ENCODE data around the gene CLIP2. TPM values are rescaled to one million over a fixed set of nuclear protein-coding genes. Genes with fewer than 3 reads are reported as not detected.
"Not testable (repeated sequence)": the region's sequence is repeated elsewhere in the genome, so short reads cannot be mapped to it uniquely, and the experiment has no call there.

CLIP2 gene
- total RNA-seq, 2 experiments from 2014 or later: 3.6 to 6.3 TPM

DNA sequence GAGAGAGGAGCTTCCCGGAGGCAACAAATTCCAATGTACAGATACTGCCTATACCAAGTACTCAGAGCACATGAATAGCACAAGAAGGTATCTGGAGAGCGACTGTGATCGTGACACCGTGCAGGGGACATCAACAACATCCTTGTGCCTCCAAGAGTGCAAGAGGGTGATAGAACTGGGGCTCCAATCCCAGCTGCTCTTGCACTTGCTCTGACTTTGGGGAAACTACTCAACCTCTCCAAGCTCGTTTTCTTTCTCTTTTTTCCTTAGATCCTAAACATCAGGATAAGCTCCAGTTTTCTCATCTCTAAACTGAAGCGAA, 47.1 kb upstream of the CLIP2 start:
- ChIA-PET CTCF (ENCODE audit: unreplicated experiment) (interaction anchor here (0.8 kb wide), 1 partner anchor 11 kb away, joined by 3 read pairs; no protein-coding TSS in a partner anchor), POLR2A (interaction anchor here (0.9 to 1.1 kb wide), 4 partner anchors 11 to 24 kb away, joined by 4 to 5 read pairs (median 4); no protein-coding TSS in a partner anchor)
- Histone ChIP-seq H4K20me1 (ENCODE audit: insufficient read depth, low read length) (no peaks in the 10 kb centered on the region), H3K9me2 (ENCODE audit: insufficient read depth, low read length) (no peaks in the 10 kb centered on the region), H3K79me2 (ENCODE audit: insufficient read depth, low read depth, low read length) (peaks cover 3% of the 10 kb centered on the region; the same call in 1 of the 2 replicates), H3K4me3 (ENCODE audit: low read depth, low read length, poor library complexity, severe bottlenecking) (no peak overlapping the region), H3K36me3 (ENCODE audit: insufficient read depth, low read length) (peaks cover 94% of the 10 kb centered on the region), H3K4me1 (ENCODE audit: insufficient read depth, low read length, poor library complexity, severe bottlenecking) (peaks cover 25% of the 10 kb centered on the region), H3K4me2 (ENCODE audit: low read length) (peak overlapping the region; percentile 51), H3K27ac (ENCODE audit: low read depth, low read length, poor library complexity, severe bottlenecking) (peak overlapping the region; percentile 29), H3K9me3 (ENCODE audit: low read length) (no peaks in the 10 kb centered on the region), H2AFZ (ENCODE audit: low read length) (no peak overlapping the region)
- intact Hi-C loops (cut with micrococcal nuclease; ENCODE audit: unreplicated experiment): no loop called here
- BruUV-seq (replicated peaks): no TSS peak
- TF ChIP-seq, protein P1, sequence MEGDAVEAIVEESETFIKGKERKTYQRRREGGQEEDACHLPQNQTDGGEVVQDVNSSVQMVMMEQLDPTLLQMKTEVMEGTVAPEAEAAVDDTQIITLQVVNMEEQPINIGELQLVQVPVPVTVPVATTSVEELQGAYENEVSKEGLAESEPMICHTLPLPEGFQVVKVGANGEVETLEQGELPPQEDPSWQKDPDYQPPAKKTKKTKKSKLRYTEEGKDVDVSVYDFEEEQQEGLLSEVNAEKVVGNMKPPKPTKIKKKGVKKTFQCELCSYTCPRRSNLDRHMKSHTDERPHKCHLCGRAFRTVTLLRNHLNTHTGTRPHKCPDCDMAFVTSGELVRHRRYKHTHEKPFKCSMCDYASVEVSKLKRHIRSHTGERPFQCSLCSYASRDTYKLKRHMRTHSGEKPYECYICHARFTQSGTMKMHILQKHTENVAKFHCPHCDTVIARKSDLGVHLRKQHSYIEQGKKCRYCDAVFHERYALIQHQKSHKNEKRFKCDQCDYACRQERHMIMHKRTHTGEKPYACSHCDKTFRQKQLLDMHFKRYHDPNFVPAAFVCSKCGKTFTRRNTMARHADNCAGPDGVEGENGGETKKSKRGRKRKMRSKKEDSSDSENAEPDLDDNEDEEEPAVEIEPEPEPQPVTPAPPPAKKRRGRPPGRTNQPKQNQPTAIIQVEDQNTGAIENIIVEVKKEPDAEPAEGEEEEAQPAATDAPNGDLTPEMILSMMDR (conservative IDR thresholded peaks at IDR 0.05; ENCODE audit: low read length): no peak
- no peak for TF ChIP-seq EZH2phosphoT487 (IDR thresholded peaks at IDR 0.05; ENCODE audit: borderline replicate concordance, low read depth, low read length)
- no peak for DNase-seq (ENCODE audit: low spot score)

DNA sequence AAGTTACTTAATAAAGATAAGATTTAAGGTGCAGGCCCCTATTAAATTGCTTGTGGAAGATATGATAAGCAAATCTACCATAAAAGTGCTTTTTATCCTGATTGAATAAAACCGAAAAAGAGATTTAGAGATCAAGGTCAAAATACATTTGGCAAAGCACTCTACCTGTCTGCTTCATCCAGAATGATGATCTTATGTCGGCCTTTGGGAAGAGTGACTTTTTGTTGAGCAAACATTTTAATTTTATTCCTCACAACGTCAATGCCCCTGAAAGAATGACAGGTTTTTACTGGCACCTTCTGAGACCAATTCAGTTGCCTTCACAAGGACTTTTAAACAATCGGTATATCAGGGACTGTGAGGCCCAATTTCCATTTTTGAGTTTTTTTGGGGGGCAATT, 42.7 kb upstream of the CLIP2 start:
- intact Hi-C loops (cut with micrococcal nuclease; ENCODE audit: unreplicated experiment): no loop called here
- ChIA-PET CTCF (ENCODE audit: unreplicated experiment) (no interaction called here), POLR2A (no interaction called here)
- H3K36me3 ChIP-seq (ENCODE audit: insufficient read depth, low read length): peaks cover 94% of the 10 kb centered on the region
- TF ChIP-seq EZH2phosphoT487 (IDR thresholded peaks at IDR 0.05; ENCODE audit: borderline replicate concordance, low read depth, low read length): no peak
- TF ChIP-seq, protein P1 (conservative IDR thresholded peaks at IDR 0.05; ENCODE audit: low read length): no peak
- H3K4me3 ChIP-seq (ENCODE audit: low read depth, low read length, poor library complexity, severe bottlenecking): no peak overlapping the region
- peaks cover 19% of the 10 kb centered on the region; the same call in 1 of the 2 replicates for H3K79me2 ChIP-seq (ENCODE audit: insufficient read depth, low read depth, low read length)
- H3K4me1 ChIP-seq (ENCODE audit: insufficient read depth, low read length, poor library complexity, severe bottlenecking): peaks cover 21% of the 10 kb centered on the region
- no peaks in the 10 kb centered on the region for H3K9me2 ChIP-seq (ENCODE audit: insufficient read depth, low read length)
- no peak for DNase-seq (ENCODE audit: low spot score)
- TSS peak; percentile 43 for BruUV-seq (replicated peaks)
- H2AFZ ChIP-seq (ENCODE audit: low read length): no peak overlapping the region
- H3K9me3 ChIP-seq (ENCODE audit: low read length): no peaks in the 10 kb centered on the region
- no peak overlapping the region for H3K27ac ChIP-seq (ENCODE audit: low read depth, low read length, poor library complexity, severe bottlenecking)
- H4K20me1 ChIP-seq (ENCODE audit: insufficient read depth, low read length): no peaks in the 10 kb centered on the region
- no peak overlapping the region for H3K4me2 ChIP-seq (ENCODE audit: low read length)

DNA sequence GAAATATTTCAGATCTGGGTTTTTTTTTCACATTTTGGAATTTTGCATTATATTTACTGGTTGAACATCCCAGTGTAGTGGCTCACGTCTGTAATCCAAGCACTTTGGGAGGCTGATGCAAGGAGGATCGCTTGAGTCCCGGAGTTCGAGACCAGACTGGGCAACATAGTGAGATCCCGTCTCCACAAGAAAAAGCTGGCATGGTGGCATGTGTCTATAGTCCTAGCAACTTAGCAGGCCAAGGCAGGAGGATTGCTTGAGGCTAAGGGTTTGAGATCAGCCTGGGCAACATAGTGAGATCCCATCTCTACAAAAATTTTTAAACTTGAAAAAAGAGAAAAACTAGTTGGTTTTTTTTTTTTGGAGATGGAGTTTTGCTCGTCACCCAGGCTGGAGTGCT, 41.1 kb upstream of the CLIP2 start:
- peaks cover 29% of the 10 kb centered on the region for H3K79me2 ChIP-seq (ENCODE audit: insufficient read depth, low read depth, low read length)
- H3K4me1 ChIP-seq (ENCODE audit: insufficient read depth, low read length, poor library complexity, severe bottlenecking): peaks cover 14% of the 10 kb centered on the region
- H3K4me2 ChIP-seq (ENCODE audit: low read length): no peak overlapping the region
- H3K36me3 ChIP-seq (ENCODE audit: insufficient read depth, low read length): peaks cover 88% of the 10 kb centered on the region
- no peak for DNase-seq (ENCODE audit: low spot score)
- BruUV-seq (replicated peaks): no TSS peak
- H2AFZ ChIP-seq (ENCODE audit: low read length): no peak overlapping the region
- POLR2A ChIA-PET: no interaction called here
- CTCF ChIA-PET (ENCODE audit: unreplicated experiment): no interaction called here
- H4K20me1 ChIP-seq (ENCODE audit: insufficient read depth, low read length): no peaks in the 10 kb centered on the region
- TF ChIP-seq, protein P1 (conservative IDR thresholded peaks at IDR 0.05; ENCODE audit: low read length): no peak
- no peak for TF ChIP-seq EZH2phosphoT487 (IDR thresholded peaks at IDR 0.05; ENCODE audit: borderline replicate concordance, low read depth, low read length)
- no peak overlapping the region for H3K4me3 ChIP-seq (ENCODE audit: low read depth, low read length, poor library complexity, severe bottlenecking)
- H3K9me3 ChIP-seq (ENCODE audit: low read length): no peaks in the 10 kb centered on the region
- no peaks in the 10 kb centered on the region for H3K9me2 ChIP-seq (ENCODE audit: insufficient read depth, low read length)
- intact Hi-C loops (cut with micrococcal nuclease; ENCODE audit: unreplicated experiment): no loop called here
- H3K27ac ChIP-seq (ENCODE audit: low read depth, low read length, poor library complexity, severe bottlenecking): no peak overlapping the region

DNA sequence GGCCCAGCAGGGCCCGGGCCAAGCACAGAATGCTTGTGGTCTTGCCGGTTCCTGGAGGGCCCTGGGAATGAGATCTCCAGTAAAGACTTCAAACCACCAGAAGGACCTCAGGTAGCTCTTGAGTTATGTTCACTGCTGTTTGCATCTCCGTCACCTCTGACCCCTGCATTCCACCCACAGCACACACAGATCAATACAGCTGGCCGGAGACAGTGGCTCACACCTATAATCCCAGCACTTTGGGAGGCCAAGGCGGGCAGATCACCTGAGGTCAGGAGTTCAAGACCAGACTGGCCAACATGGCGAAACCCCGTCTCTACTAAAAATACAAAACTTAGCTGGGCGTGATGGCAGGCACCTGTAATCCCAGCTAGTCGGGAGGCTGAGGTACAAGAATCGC, 40.1 kb upstream of the CLIP2 start:
- H3K9me3 ChIP-seq (ENCODE audit: low read length); H4K20me1 ChIP-seq (ENCODE audit: insufficient read depth, low read length); H2AFZ ChIP-seq (ENCODE audit: low read length); POLR2A ChIA-PET; intact Hi-C loops (cut with micrococcal nuclease; ENCODE audit: unreplicated experiment); H3K27ac ChIP-seq (ENCODE audit: low read depth, low read length, poor library complexity, severe bottlenecking); H3K4me2 ChIP-seq (ENCODE audit: low read length); CTCF ChIA-PET (ENCODE audit: unreplicated experiment); DNase-seq (ENCODE audit: low spot score); H3K4me1 ChIP-seq (ENCODE audit: insufficient read depth, low read length, poor library complexity, severe bottlenecking); H3K4me3 ChIP-seq (ENCODE audit: low read depth, low read length, poor library complexity, severe bottlenecking); BruUV-seq (replicated peaks); H3K9me2 ChIP-seq (ENCODE audit: insufficient read depth, low read length): not testable (repeated sequence)
- Histone ChIP-seq H3K36me3 (ENCODE audit: insufficient read depth, low read length) (peaks cover 84% of the 10 kb centered on the region), H3K79me2 (ENCODE audit: insufficient read depth, low read depth, low read length) (peaks cover 38% of the 10 kb centered on the region)

Measured in OCI-LY7 (cell line).